ENCODE data around the gene ATG101. TPM values are rescaled to one million over a fixed set of nuclear protein-coding genes. Genes with fewer than 3 reads are reported as not detected.
A peak's percentile ranks its signal among the peaks of the same experiment; 100 is the strongest.

Gene ATG101
- total and polyA plus RNA-seq, 11 donors = 18.9 to 108 (median 24.1) TPM

GRCh38 chr12:52080403-52081251 lies 10.8 kb downstream of the ATG101 start:
- peak overlapping the region in 11 of 12 donors; percentile 46 to 89 (median 72) for H3K27ac ChIP-seq
- WGBS, 4 donors = 74 to 78% (median 78%) methylated on average over 7 to 10 of the region's 10 CpGs
- peaks cover 6 to 37% (median 27%) of the 10 kb centered on the region in 12 donors for H3K4me1 ChIP-seq
- peak overlapping the region in 9 of 12 donors; percentile 10 to 53 (median 40) for H3K4me3 ChIP-seq
- DNase-seq = peak in 1 of 5 donors; percentile 30
- H3K36me3 ChIP-seq = peaks cover 0 to 34% (median 26%) of the 10 kb centered on the region in 9 donors
- ATAC-seq = peak in 1 of 4 donors; percentile 4
- intact Hi-C loops (cut with DNase I) = loop anchor here in 6 of 10 donors (5.0 to 10.0 kb wide), 5 partner anchors 42 to 186 kb away; partner anchors contain the start of genes ACVRL1 (in 1 of the 6) and TAMALIN (in 1 of the 6)
- no peaks in the 10 kb centered on the region for H3K9me3 ChIP-seq
- TF ChIP-seq POLR2A (IDR thresholded peaks at IDR 0.05) (no peak), CTCF (IDR thresholded peaks at IDR 0.05) (no peak)
- H3K27me3 ChIP-seq = no peaks in the 10 kb centered on the region

DNA sequence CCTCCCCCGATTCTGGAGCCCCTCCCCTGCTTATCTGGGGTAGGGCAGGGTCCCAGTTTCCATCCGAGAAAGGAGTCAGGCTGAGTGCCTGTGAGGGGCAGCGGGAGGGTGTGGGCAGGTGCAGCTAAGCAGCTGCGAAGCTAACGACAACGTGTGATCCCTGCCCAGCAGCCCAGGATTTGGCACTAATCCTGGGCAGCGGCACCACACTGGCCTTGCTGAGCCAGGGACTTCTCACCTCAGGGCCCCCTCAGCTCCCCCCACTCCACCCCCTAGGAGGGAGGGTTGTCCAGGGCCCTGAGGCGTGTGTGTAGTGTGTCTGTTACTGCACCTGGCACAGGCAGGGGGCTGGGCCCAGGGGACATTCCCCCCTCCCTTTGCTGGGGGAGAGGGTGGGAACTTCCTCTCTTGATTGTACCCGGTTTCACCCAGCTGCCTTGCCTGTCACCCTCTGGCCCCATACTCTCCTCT lies 11.5 kb downstream of the ATG101 start:
- H3K9me3 ChIP-seq = no peaks in the 10 kb centered on the region
- H3K27ac ChIP-seq = peak overlapping the region; percentile 46 to 89 (median 71)
- intact Hi-C loops (cut with DNase I) = loop anchor here in 6 of 10 donors (5.0 to 10.0 kb wide), 5 partner anchors 41 to 186 kb away; partner anchors contain the start of genes ACVRL1 (in 1 of the 6) and TAMALIN (in 1 of the 6)
- peak overlapping the region in 9 of 12 donors; percentile 4 to 53 (median 37) for H3K4me3 ChIP-seq
- TF ChIP-seq CTCF (IDR thresholded peaks at IDR 0.05) = no peak
- TF ChIP-seq POLR2A (IDR thresholded peaks at IDR 0.05) = no peak
- peak in 1 of 5 donors; percentile 37 for DNase-seq
- peaks cover 0 to 29% (median 21%) of the 10 kb centered on the region in 9 donors for H3K36me3 ChIP-seq
- WGBS, 4 donors = 42 to 68% (median 47%) methylated on average over 2 to 9 of the region's 9 CpGs
- no peaks in the 10 kb centered on the region for H3K27me3 ChIP-seq
- peaks cover 6 to 37% (median 27%) of the 10 kb centered on the region in 12 donors for H3K4me1 ChIP-seq
- peak in 2 of 4 donors; percentile 12 to 19 for ATAC-seq

GRCh38 chr12:52082026-52082668 lies 12.4 kb downstream of the ATG101 start:
- Histone ChIP-seq H3K36me3 (peaks cover 0 to 20% (median 12%) of the 10 kb centered on the region in 9 donors), H3K27ac (peak overlapping the region; percentile 46 to 89 (median 71)), H3K27me3 (peaks cover 0 to 5% (median 0%) of the 10 kb centered on the region in 9 donors), H3K9me3 (no peaks in the 10 kb centered on the region), H3K4me3 (peak overlapping the region in 6 of 12 donors; percentile 4 to 53 (median 39)), H3K4me1 (peaks cover 6 to 37% (median 27%) of the 10 kb centered on the region in 12 donors)
- WGBS, 4 donors = 28 to 48% (median 36%) methylated on average over 7 to 13 of the region's 13 CpGs
- intact Hi-C loops (cut with DNase I) = loop anchor here in 7 of 10 donors (1.0 to 10.0 kb wide), 8 partner anchors 40 to 187 kb away; partner anchors contain the start of genes ACVRL1 (in 1 of the 7) and TAMALIN (in 1 of the 7)
- DNase-seq (peak; percentile 62 to 82 (median 76)), ATAC-seq (peak; percentile 38 to 69 (median 50))
- TF ChIP-seq POLR2A (IDR thresholded peaks at IDR 0.05) (no peak), CTCF (IDR thresholded peaks at IDR 0.05) (no peak)
